SK-N-MC (cell line): Measurements from ENCODE around the gene PPP2R5D.

ENCODE experiments used
- EZH2 ChIP-seq: fragments of 200-600 bp; sonication (generic); IDR thresholded peaks from one replicate; pipeline ENCODE4 v1.6.1; 2017; ENCODE audit warnings: antibody characterized with exemption
- POLR2AphosphoS5 ChIP-seq: IDR thresholded peaks from 2 replicates; pipeline ENCODE4 v1.6.1; 2012; ENCODE audit warnings: mild to moderate bottlenecking, low read depth, low read length, borderline replicate concordance

- no peak for TF ChIP-seq EZH2
- no peak for TF ChIP-seq POLR2AphosphoS5
Observed at GRCh38 chr6:42996513-42996912, 12.1 kb downstream of the PPP2R5D start.
